Skeletal muscle tissue (tissue), 4 donors: ENCODE results near the gene PDE6B. TPM values are rescaled to one million over a fixed set of nuclear protein-coding genes. Genes with fewer than 3 reads are reported as not detected.

Experiments
- H3K27ac ChIP-seq: one replicate; pipeline ENCODE4 v1.7.0; 2013; ENCODE audit warnings: mild to moderate bottlenecking, low read depth, low read length, inconsistent platforms
- H3K27me3 ChIP-seq, 3 donors: one replicate each; pipeline ENCODE4 v1.7.0; 2013; ENCODE audit warnings: low read length in 3 of 3; ENCODE audit not compliant: control insufficient read depth in 3 of 3, insufficient read depth in 3 of 3
- H3K36me3 ChIP-seq, 3 donors: one replicate each; pipeline ENCODE4 v1.7.0; 2013; ENCODE audit warnings: low read length in 3 of 3; ENCODE audit not compliant: control insufficient read depth in 3 of 3, insufficient read depth in 3 of 3
- H3K4me1 ChIP-seq, 3 donors: one replicate each; pipeline ENCODE4 v1.7.0; 2013; ENCODE audit warnings: low read length in 3 of 3, mild to moderate bottlenecking in 3 of 3; ENCODE audit not compliant: control insufficient read depth in 3 of 3, insufficient read depth in 3 of 3
- H3K4me3 ChIP-seq, 3 donors: one replicate each; pipeline ENCODE4 v1.7.0; 2013; ENCODE audit warnings: low read length in 3 of 3
- H3K9ac ChIP-seq, 3 donors: one replicate each; pipeline ENCODE4 v1.7.0; 2013; ENCODE audit warnings: low read length in 3 of 3, mild to moderate bottlenecking in 3 of 3, moderate library complexity in 2 of 3, low read depth in 1 of 3
- H3K9me3 ChIP-seq, 3 donors: one replicate each; pipeline ENCODE4 v1.7.0; 2013; ENCODE audit warnings: low read length in 3 of 3; ENCODE audit not compliant: control insufficient read depth in 3 of 3
- total RNA-seq: library from RNA; depleted of rRNA; stranded (reverse); fragments of >200 nt; gene quantifications from one replicate; pipeline ENCODE4 v1.2.3, GENCODE V29; 2014
- donor health status: Osteomylitis.

Gene PDE6B
- total RNA-seq, 1 donor from 2014 or later, result 8.9 TPM

- H3K4me3 ChIP-seq, result peak overlapping the region; percentile 48 to 64 (median 61)
- peaks cover 50 to 69% (median 56%) of the 10 kb centered on the region in 3 donors for H3K4me1 ChIP-seq
Measured at GRCh38 chr4:677431-678293, 52.3 kb downstream of the PDE6B start.

GRCh38 chr4:678331-679103, 53.1 kb downstream of the PDE6B start:
- Histone ChIP-seq H3K9ac (peak overlapping the region in 2 of 3 donors; percentile 62 to 79), H3K36me3 (no peaks in the 10 kb centered on the region), H3K27me3 (peaks cover 0 to 17% (median 8%) of the 10 kb centered on the region in 3 donors), H3K9me3 (no peaks in the 10 kb centered on the region), H3K27ac (no peak overlapping the region), H3K4me3 (no peak overlapping the region), H3K4me1 (peaks cover 46 to 62% (median 55%) of the 10 kb centered on the region in 3 donors)

More at GRCh38 chr4:677431-678293, 52.3 kb downstream of the PDE6B start:
- H3K9me3 ChIP-seq, result no peaks in the 10 kb centered on the region
- peak overlapping the region in 2 of 3 donors; percentile 79 to 97 for H3K9ac ChIP-seq
- H3K36me3 ChIP-seq, result peaks cover 0 to 4% (median 3%) of the 10 kb centered on the region in 3 donors
- H3K27me3 ChIP-seq, result peaks cover 0 to 17% (median 8%) of the 10 kb centered on the region in 3 donors
- peak overlapping the region; percentile 95 for H3K27ac ChIP-seq

DNA sequence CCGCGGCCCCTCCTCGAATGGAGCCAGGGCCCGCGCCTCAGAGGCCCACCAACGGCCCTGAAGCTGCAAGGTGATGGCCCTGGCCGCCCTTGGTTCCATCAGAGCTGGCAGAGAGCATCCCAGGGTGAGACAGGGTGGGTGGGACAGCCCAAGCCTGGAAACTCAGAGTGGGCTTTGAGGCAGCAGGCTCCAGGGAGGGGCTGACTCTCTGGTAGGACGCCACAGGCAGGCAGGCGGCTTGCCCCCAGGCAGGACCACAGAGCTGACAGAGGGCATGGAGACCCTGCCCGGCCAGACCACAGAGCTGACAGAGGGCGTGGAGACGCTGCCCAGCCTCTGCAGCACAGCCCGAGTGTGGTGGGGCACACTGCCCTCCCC, 53.7 kb downstream of the PDE6B start:
- Histone ChIP-seq H3K4me1 (peaks cover 50 to 68% (median 57%) of the 10 kb centered on the region in 3 donors), H3K9ac (no peak overlapping the region), H3K36me3 (no peaks in the 10 kb centered on the region), H3K4me3 (no peak overlapping the region), H3K9me3 (no peaks in the 10 kb centered on the region), H3K27ac (no peak overlapping the region), H3K27me3 (peaks cover 0 to 17% (median 8%) of the 10 kb centered on the region in 3 donors)

- H3K9ac ChIP-seq, result no peak overlapping the region
- peaks cover 51 to 70% (median 59%) of the 10 kb centered on the region in 3 donors for H3K4me1 ChIP-seq
- no peaks in the 10 kb centered on the region for H3K36me3 ChIP-seq
- no peaks in the 10 kb centered on the region for H3K9me3 ChIP-seq
- no peak overlapping the region for H3K27ac ChIP-seq
- no peak overlapping the region for H3K4me3 ChIP-seq
- peaks cover 0 to 17% (median 8%) of the 10 kb centered on the region in 3 donors for H3K27me3 ChIP-seq
Measured at GRCh38 chr4:679629-680028, 54.3 kb downstream of the PDE6B start.

DNA sequence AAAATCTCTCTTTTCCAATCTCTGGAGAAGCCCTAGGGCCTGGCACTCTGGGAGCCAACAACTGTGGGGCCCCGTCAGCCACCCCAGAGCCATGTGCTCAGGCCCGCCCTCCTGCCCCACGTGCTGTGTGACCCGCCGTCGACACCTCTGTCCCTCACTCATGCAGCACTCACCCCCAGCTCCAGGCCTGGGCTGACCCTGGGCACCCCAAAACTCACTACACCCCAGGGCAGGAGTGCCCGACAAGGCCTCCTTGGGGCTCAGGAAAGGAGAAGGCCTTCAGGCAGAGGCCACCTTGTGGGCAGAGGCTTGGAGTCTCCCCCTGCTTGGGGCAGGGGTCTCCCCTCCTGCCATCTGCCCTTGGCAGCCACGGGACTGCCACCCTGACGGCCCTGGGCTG, 54.7 kb downstream of the PDE6B start:
- peaks cover 0 to 17% (median 8%) of the 10 kb centered on the region in 3 donors for H3K27me3 ChIP-seq
- H3K4me1 ChIP-seq, result peaks cover 48 to 67% (median 56%) of the 10 kb centered on the region in 3 donors
- no peak overlapping the region for H3K27ac ChIP-seq
- peak overlapping the region in 1 of 3 donors; percentile 62 for H3K9ac ChIP-seq
- H3K4me3 ChIP-seq, result no peak overlapping the region
- H3K9me3 ChIP-seq, result no peaks in the 10 kb centered on the region
- H3K36me3 ChIP-seq, result no peaks in the 10 kb centered on the region

DNA sequence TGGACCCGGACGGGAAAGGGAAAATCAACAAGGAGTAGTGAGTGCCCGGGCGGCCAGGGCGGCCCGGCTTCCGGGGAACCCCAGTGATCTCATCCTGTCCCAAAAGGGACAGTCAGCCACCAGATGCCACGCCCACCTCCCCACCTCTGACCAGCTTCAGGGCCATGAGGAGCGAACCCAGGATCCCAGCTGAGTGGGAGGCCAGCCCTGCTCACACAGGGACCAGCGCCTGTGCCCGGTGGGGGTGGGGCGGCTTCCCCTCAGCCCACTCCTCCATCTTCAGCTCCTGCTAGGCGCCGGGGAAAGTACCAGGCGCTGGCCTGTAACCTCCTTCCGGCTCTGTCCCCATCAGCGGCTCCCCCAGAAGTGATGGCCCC, 55.2 kb downstream of the PDE6B start:
- no peaks in the 10 kb centered on the region for H3K9me3 ChIP-seq
- H3K4me1 ChIP-seq, result peaks cover 44 to 63% (median 52%) of the 10 kb centered on the region in 3 donors
- H3K27ac ChIP-seq, result no peak overlapping the region
- H3K4me3 ChIP-seq, result peak overlapping the region; percentile 35 to 52 (median 51)
- H3K36me3 ChIP-seq, result no peaks in the 10 kb centered on the region
- H3K9ac ChIP-seq, result peak overlapping the region in 1 of 3 donors; percentile 62
- H3K27me3 ChIP-seq, result peaks cover 0 to 17% (median 8%) of the 10 kb centered on the region in 3 donors

- Histone ChIP-seq H3K27ac (no peak overlapping the region), H3K9me3 (no peaks in the 10 kb centered on the region), H3K36me3 (no peaks in the 10 kb centered on the region), H3K4me1 (peaks cover 38 to 57% (median 46%) of the 10 kb centered on the region in 3 donors), H3K27me3 (peaks cover 0 to 17% (median 8%) of the 10 kb centered on the region in 3 donors), H3K4me3 (peak overlapping the region; percentile 35 to 52 (median 51)), H3K9ac (peak overlapping the region in 2 of 3 donors; percentile 43 to 62)
Measured at GRCh38 chr4:680928-681645, 55.7 kb downstream of the PDE6B start.

GRCh38 chr4:681736-682451, 56.5 kb downstream of the PDE6B start:
- no peaks in the 10 kb centered on the region for H3K36me3 ChIP-seq
- no peak overlapping the region for H3K27ac ChIP-seq
- H3K27me3 ChIP-seq, result peaks cover 0 to 17% (median 8%) of the 10 kb centered on the region in 3 donors
- no peaks in the 10 kb centered on the region for H3K9me3 ChIP-seq
- H3K4me1 ChIP-seq, result peaks cover 36 to 55% (median 43%) of the 10 kb centered on the region in 3 donors
- no peak overlapping the region for H3K9ac ChIP-seq
- no peak overlapping the region for H3K4me3 ChIP-seq
